ENCODE data around the gene CCDC182.

Gene CCDC182

DNA sequence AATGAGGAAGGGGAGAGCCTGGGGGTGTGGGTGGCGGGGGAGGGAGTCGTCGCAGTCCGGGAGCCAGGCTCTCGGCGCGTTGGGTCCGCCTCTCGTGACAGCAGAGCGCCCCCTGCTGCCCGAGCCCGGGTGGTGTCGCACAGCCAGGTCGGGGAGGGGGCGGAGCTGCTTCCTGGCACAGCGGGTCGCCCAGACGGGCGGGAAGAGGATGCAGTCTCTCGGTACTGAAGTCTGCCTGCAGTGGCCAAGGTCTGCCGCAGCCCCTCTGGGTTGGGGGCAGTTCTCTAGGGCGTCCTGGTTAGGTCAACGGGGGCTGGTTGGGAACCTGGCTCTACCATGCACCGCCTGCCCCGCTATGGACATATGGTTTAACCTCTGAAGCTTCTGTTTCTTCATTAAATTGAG is 38.2 kb upstream of the CCDC182 start:
- peaks cover 3% of the 10 kb centered on the region; the same call in 1 of the 2 replicates for H3K4me1 ChIP-seq (ENCODE audit: control insufficient read depth, insufficient read depth, low read length)
- no peak overlapping the region; the same call in 1 of the 2 replicates for H3K27ac ChIP-seq (ENCODE audit: extremely low read depth, low read depth, low read length)
- H3K36me3 ChIP-seq (ENCODE audit: control insufficient read depth in 2 of 2, insufficient read depth in 1 of 2, low read length in 2 of 2), result no peaks in the 10 kb centered on the region
- H3K4me3 ChIP-seq (ENCODE audit: low read depth, low read length), result no peak overlapping the region
- POLR2A ChIA-PET, result no interaction called here
- CTCF ChIA-PET, result interaction anchor here (0.6 to 4.8 kb wide), 99 partner anchors 9 to 963 kb away, joined by 3 to 162 read pairs (median 4); partner anchors contain the start of gene MRPS23
- no peaks in the 10 kb centered on the region for H3K9me3 ChIP-seq (ENCODE audit: control insufficient read depth, insufficient read depth, low read depth, low read length)
- TF ChIP-seq, protein P1, sequence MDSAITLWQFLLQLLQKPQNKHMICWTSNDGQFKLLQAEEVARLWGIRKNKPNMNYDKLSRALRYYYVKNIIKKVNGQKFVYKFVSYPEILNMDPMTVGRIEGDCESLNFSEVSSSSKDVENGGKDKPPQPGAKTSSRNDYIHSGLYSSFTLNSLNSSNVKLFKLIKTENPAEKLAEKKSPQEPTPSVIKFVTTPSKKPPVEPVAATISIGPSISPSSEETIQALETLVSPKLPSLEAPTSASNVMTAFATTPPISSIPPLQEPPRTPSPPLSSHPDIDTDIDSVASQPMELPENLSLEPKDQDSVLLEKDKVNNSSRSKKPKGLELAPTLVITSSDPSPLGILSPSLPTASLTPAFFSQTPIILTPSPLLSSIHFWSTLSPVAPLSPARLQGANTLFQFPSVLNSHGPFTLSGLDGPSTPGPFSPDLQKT (IDR thresholded peaks at IDR 0.05; ENCODE audit: borderline replicate concordance, low read depth, low read length), result no peak
- TF ChIP-seq ZNF114 (tag by site-specific recombination; IDR thresholded peaks at IDR 0.05), result no peak
- no peak for TF ChIP-seq ZNF248 (tag by site-specific recombination; IDR thresholded peaks at IDR 0.05)
- peak; percentile 79; the same call in 1 of the 2 replicates for TF ChIP-seq ZNF2 (tag by site-specific recombination; IDR thresholded peaks at IDR 0.05)
- TF ChIP-seq, protein P2, sequence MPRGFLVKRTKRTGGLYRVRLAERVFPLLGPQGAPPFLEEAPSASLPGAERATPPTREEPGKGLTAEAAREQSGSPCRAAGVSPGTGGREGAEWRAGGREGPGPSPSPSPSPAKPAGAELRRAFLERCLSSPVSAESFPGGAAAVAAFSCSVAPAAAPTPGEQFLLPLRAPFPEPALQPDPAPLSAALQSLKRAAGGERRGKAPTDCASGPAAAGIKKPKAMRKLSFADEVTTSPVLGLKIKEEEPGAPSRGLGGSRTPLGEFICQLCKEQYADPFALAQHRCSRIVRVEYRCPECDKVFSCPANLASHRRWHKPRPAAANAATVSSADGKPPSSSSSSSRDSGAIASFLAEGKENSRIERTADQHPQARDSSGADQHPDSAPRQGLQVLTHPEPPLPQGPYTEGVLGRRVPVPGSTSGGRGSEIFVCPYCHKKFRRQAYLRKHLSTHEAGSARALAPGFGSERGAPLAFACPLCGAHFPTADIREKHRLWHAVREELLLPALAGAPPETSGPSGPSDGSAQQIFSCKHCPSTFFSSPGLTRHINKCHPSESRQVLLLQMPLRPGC (tag by site-specific recombination; IDR thresholded peaks at IDR 0.05), result peak; percentile 29; the same call in 1 of the 2 replicates
- TF ChIP-seq EGR2 (tag by site-specific recombination; IDR thresholded peaks at IDR 0.05; ENCODE audit: low read depth), result peak; percentile 79
- TF ChIP-seq ZNF341 (tag by site-specific recombination; IDR thresholded peaks at IDR 0.05; ENCODE audit: low read depth), result peak; percentile 98
- TF ChIP-seq, protein P3, sequence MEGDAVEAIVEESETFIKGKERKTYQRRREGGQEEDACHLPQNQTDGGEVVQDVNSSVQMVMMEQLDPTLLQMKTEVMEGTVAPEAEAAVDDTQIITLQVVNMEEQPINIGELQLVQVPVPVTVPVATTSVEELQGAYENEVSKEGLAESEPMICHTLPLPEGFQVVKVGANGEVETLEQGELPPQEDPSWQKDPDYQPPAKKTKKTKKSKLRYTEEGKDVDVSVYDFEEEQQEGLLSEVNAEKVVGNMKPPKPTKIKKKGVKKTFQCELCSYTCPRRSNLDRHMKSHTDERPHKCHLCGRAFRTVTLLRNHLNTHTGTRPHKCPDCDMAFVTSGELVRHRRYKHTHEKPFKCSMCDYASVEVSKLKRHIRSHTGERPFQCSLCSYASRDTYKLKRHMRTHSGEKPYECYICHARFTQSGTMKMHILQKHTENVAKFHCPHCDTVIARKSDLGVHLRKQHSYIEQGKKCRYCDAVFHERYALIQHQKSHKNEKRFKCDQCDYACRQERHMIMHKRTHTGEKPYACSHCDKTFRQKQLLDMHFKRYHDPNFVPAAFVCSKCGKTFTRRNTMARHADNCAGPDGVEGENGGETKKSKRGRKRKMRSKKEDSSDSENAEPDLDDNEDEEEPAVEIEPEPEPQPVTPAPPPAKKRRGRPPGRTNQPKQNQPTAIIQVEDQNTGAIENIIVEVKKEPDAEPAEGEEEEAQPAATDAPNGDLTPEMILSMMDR (tag by site-specific recombination; IDR thresholded peaks at IDR 0.05), result peak; percentile 94
- TF ChIP-seq ZNF324 (tag by site-specific recombination; IDR thresholded peaks at IDR 0.05), result 0 out of 2 replicates have a peak, but pooled peaks have one; percentile 46
- TF ChIP-seq, protein P4, sequence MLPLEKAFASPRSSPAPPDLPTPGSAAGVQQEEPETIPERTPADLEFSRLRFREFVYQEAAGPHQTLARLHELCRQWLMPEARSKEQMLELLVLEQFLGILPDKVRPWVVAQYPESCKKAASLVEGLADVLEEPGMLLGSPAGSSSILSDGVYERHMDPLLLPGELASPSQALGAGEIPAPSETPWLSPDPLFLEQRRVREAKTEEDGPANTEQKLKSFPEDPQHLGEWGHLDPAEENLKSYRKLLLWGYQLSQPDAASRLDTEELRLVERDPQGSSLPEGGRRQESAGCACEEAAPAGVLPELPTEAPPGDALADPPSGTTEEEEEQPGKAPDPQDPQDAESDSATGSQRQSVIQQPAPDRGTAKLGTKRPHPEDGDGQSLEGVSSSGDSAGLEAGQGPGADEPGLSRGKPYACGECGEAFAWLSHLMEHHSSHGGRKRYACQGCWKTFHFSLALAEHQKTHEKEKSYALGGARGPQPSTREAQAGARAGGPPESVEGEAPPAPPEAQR (tag by site-specific recombination; IDR thresholded peaks at IDR 0.05), result no peak
- no peak for TF ChIP-seq ZNF266 (tag by site-specific recombination; IDR thresholded peaks at IDR 0.05; ENCODE audit: low read depth)
- TF ChIP-seq, protein P5, sequence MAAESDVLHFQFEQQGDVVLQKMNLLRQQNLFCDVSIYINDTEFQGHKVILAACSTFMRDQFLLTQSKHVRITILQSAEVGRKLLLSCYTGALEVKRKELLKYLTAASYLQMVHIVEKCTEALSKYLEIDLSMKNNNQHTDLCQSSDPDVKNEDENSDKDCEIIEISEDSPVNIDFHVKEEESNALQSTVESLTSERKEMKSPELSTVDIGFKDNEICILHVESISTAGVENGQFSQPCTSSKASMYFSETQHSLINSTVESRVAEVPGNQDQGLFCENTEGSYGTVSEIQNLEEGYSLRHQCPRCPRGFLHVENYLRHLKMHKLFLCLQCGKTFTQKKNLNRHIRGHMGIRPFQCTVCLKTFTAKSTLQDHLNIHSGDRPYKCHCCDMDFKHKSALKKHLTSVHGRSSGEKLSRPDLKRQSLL (tag by site-specific recombination; IDR thresholded peaks at IDR 0.05), result no peak
- TF ChIP-seq ZNF629 (tag by site-specific recombination; IDR thresholded peaks at IDR 0.05), result peak; percentile 35; the same call in 1 of the 2 replicates
- peak; percentile 60 for TF ChIP-seq SP3 (tag by site-specific recombination; IDR thresholded peaks at IDR 0.05)
- TF ChIP-seq SP7 (tag by site-specific recombination; IDR thresholded peaks at IDR 0.05), result 0 out of 2 replicates have a peak, but pooled peaks have one; percentile 69
- TF ChIP-seq, protein P6, sequence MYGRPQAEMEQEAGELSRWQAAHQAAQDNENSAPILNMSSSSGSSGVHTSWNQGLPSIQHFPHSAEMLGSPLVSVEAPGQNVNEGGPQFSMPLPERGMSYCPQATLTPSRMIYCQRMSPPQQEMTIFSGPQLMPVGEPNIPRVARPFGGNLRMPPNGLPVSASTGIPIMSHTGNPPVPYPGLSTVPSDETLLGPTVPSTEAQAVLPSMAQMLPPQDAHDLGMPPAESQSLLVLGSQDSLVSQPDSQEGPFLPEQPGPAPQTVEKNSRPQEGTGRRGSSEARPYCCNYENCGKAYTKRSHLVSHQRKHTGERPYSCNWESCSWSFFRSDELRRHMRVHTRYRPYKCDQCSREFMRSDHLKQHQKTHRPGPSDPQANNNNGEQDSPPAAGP (tag by site-specific recombination; IDR thresholded peaks at IDR 0.05), result peak; percentile 43; the same call in 1 of the 2 replicates
- TF ChIP-seq ZNF654 (tag by site-specific recombination; IDR thresholded peaks at IDR 0.05; ENCODE audit: low read depth), result peak; percentile 76
- no peak for TF ChIP-seq ZNF830 (tag by site-specific recombination; IDR thresholded peaks at IDR 0.05; ENCODE audit: low read depth)
- no peak for TF ChIP-seq ZNF707 (tag by site-specific recombination; IDR thresholded peaks at IDR 0.05)
- no peak for TF ChIP-seq RBAK (tag by site-specific recombination; IDR thresholded peaks at IDR 0.05)
- TF ChIP-seq KLF8 (tag by site-specific recombination; IDR thresholded peaks at IDR 0.05), result 0 out of 2 replicates have a peak, but pooled peaks have one; percentile 36
- TF ChIP-seq ZSCAN30 (tag by site-specific recombination; IDR thresholded peaks at IDR 0.05), result peak; percentile 89
- no peak; the same call in 1 of the 2 replicates for TF ChIP-seq ZNF501 (tag by site-specific recombination; IDR thresholded peaks at IDR 0.05)
- TF ChIP-seq ZBTB20 (tag by site-specific recombination; IDR thresholded peaks at IDR 0.05), result no peak
- 0 out of 2 replicates have a peak, but pooled peaks have one; percentile 68 for TF ChIP-seq ZNF561 (tag by site-specific recombination; IDR thresholded peaks at IDR 0.05; ENCODE audit: borderline replicate concordance)
- no peak for TF ChIP-seq ZNF48 (tag by site-specific recombination; IDR thresholded peaks at IDR 0.05)
- TF ChIP-seq ZNF184 (tag by site-specific recombination; IDR thresholded peaks at IDR 0.05), result no peak
- no peak for TF ChIP-seq ZNF621 (tag by site-specific recombination; IDR thresholded peaks at IDR 0.05)
